HCT116 (cell line): Measurements from ENCODE around the gene LMNTD1. TPM values are rescaled to one million over a fixed set of nuclear protein-coding genes. Genes with fewer than 3 reads are reported as not detected.

Experiments
- ATAC-seq: fragments of 200-7000 bp; cut with Tn5 transposase; 2 replicates; pipeline ENCODE4 v1.9.1; 2020; ENCODE audit warnings: mild to moderate bottlenecking, moderate library complexity
- BruUV-seq: library from RNA; stranded (reverse); fragments of 400-500 nt; replicated peaks from 2 replicates; lab custom pipeline; 2021; lab: Mats Ljungman, UMichigan
- CTCF ChIA-PET: fragments of 300-600 bp; sonication (Branson Sonifier 250); formaldehyde crosslinking; loops from one replicate; lab custom pipeline; 2021; ENCODE audit warnings: antibody characterized with exemption; lab: Charles Lee
- POLR2A ChIA-PET: fragments of 300-600, 350-600 bp; sonication (Branson Sonifier 250); formaldehyde crosslinking; loops from one replicate; lab custom pipeline; 2021; ENCODE audit warnings: antibody characterized with exemption; lab: Charles Lee
- RAD21 ChIA-PET, 2 experiments: fragments of 300-600 bp; sonication (Branson Sonifier 250); formaldehyde crosslinking; loops; one replicate each; lab custom pipeline; 2023; ENCODE audit warnings: low total read pairs in 2 of 2; ENCODE audit not compliant: uncharacterized antibody in 2 of 2, unreplicated experiment in 2 of 2, low non-redundant PET in 1 of 2; lab: Charles Lee
- DNase-seq: peaks from one replicate; pipeline ENCODE4 v3.0.0-alpha.2; 2010; ENCODE audit warnings: low read depth, low spot score
- H2AFZ ChIP-seq: fragments of 200-600 bp; shearing (Covaris generic), sonication (generic); 2 replicates; pipeline ENCODE4 v1.6.1; 2017; ENCODE audit warnings: low read depth, mixed run types, mixed read lengths, antibody characterized with exemption, low read length; ENCODE audit not compliant: poor library complexity, severe bottlenecking
- H3K27ac ChIP-seq: 2 replicates; pipeline ENCODE4 v1.5.1; 2012; ENCODE audit warnings: low read depth, low read length
- H3K27me3 ChIP-seq: fragments of 200-600 bp; sonication (generic); 2 replicates; pipeline ENCODE4 v1.6.1; 2016; ENCODE audit warnings: mixed run types, low read length, mixed read lengths; ENCODE audit not compliant: insufficient read depth
- H3K36me3 ChIP-seq, 2 experiments: fragments of 200-500 bp in 1 of 2; fragments of 200-600 bp in 1 of 2; sonication (Bioruptor generic) in 1 of 2; sonication (generic) in 1 of 2; 2 replicates each; pipeline versions ENCODE4 v1.5.1 to v1.6.1; 2014 to 2016; ENCODE audit warnings: low read length in 2 of 2, inconsistent platforms in 1 of 2, mixed read lengths in 1 of 2, mixed run types in 1 of 2; ENCODE audit not compliant: insufficient read depth in 2 of 2, control insufficient read depth in 1 of 2
- H3K4me1 ChIP-seq, 2 experiments: fragments of 200-600 bp in 1 of 2; sonication (generic) in 1 of 2; 2 replicates each; pipeline versions ENCODE4 v1.5.1 to v1.6.1; 2012 to 2017; ENCODE audit warnings: low read length in 2 of 2, inconsistent platforms in 1 of 2, mild to moderate bottlenecking in 1 of 2, mixed read lengths in 1 of 2, mixed run types in 1 of 2, moderate library complexity in 1 of 2; ENCODE audit not compliant: insufficient read depth in 2 of 2, control insufficient read depth in 1 of 2
- H3K4me2 ChIP-seq: fragments of 200-600 bp; sonication (generic); 2 replicates; pipeline ENCODE4 v1.6.1; 2017; ENCODE audit warnings: mixed run types, low read length, mixed read lengths
- H3K4me3 ChIP-seq, 2 experiments: fragments of 200-600 bp in 1 of 2; sonication (generic) in 1 of 2; replicated peaks in 1 of 2; 2 replicates each; pipeline ENCODE4 v1.5.1; 2011 to 2016; ENCODE audit warnings: low read length in 2 of 2, control low read depth in 1 of 2, low read depth in 1 of 2, mild to moderate bottlenecking in 1 of 2, mixed read lengths in 1 of 2, mixed run types in 1 of 2
- H3K79me2 ChIP-seq: fragments of 200-600 bp; sonication (generic); 2 replicates; pipeline ENCODE4 v1.6.1; 2017; ENCODE audit warnings: mild to moderate bottlenecking, mixed run types, low read length, moderate library complexity, mixed read lengths; ENCODE audit not compliant: insufficient read depth
- H3K9ac ChIP-seq: fragments of 200-600 bp; sonication (generic); 2 replicates; pipeline ENCODE4 v1.6.1; 2016; ENCODE audit warnings: low read length, mixed read lengths
- H3K9me2 ChIP-seq: fragments of 200-600 bp; sonication (generic), shearing (Covaris generic); 2 replicates; pipeline ENCODE4 v1.6.1; 2017; ENCODE audit warnings: mixed run types, mild to moderate bottlenecking, moderate library complexity; ENCODE audit not compliant: insufficient read depth
- H3K9me3 ChIP-seq, 2 experiments: fragments of 200-500 bp in 1 of 2; fragments of 200-600 bp in 1 of 2; sonication (Bioruptor generic) in 1 of 2; sonication (generic) in 1 of 2; 2 replicates each; pipeline ENCODE4 v1.6.1; 2014 to 2017; ENCODE audit warnings: low read length in 2 of 2, mixed read lengths in 2 of 2, inconsistent platforms in 1 of 2, low read depth in 1 of 2, mild to moderate bottlenecking in 1 of 2, mixed run types in 1 of 2, moderate library complexity in 1 of 2; ENCODE audit not compliant: control insufficient read depth in 1 of 2, insufficient read depth in 1 of 2
- H4K20me1 ChIP-seq: fragments of 200-600 bp; sonication (generic), shearing (Covaris generic); 2 replicates; pipeline ENCODE4 v1.6.1; 2017; ENCODE audit warnings: mixed run types, mild to moderate bottlenecking, moderate library complexity; ENCODE audit not compliant: insufficient read depth
- ATF3 ChIP-seq: IDR thresholded peaks from 2 replicates; pipeline ENCODE4 v1.6.1; 2012
- CBX3 ChIP-seq: IDR thresholded peaks from 2 replicates; pipeline ENCODE4 v1.6.1; 2012; ENCODE audit warnings: low read depth
- CEBPB ChIP-seq: IDR thresholded peaks from 2 replicates; pipeline ENCODE4 v1.6.1; 2012; ENCODE audit warnings: low read depth
- CTCF ChIP-seq, 3 experiments: fragments of 200-600 bp in 1 of 3; sonication (generic) in 1 of 3; IDR thresholded peaks in 2 of 3; conservative IDR thresholded peaks in 1 of 3; 2 replicates each; pipeline ENCODE4 v1.5.1; 2012 to 2017; ENCODE audit warnings: low read depth in 2 of 3, low read length in 2 of 3, antibody characterized with exemption in 1 of 3, borderline replicate concordance in 1 of 3, control low read depth in 1 of 3, mild to moderate bottlenecking in 1 of 3, mixed read lengths in 1 of 3, mixed run types in 1 of 3, moderate library complexity in 1 of 3; ENCODE audit not compliant: insufficient read depth in 1 of 3
- ELF1 ChIP-seq: IDR thresholded peaks from 2 replicates; pipeline ENCODE4 v1.6.1; 2012; ENCODE audit warnings: low read depth, borderline replicate concordance
- EZH2 ChIP-seq: fragments of 200-600 bp; sonication (generic); IDR thresholded peaks from 2 replicates; pipeline ENCODE4 v1.6.1; 2017; ENCODE audit warnings: antibody characterized with exemption, mixed run types
- FOSL1 ChIP-seq: IDR thresholded peaks from 2 replicates; pipeline ENCODE4 v1.6.1; 2012; ENCODE audit warnings: low read depth
- JUND ChIP-seq: IDR thresholded peaks from 2 replicates; pipeline ENCODE4 v1.6.1; 2012
- POLR2A ChIP-seq: IDR thresholded peaks from 2 replicates; pipeline ENCODE4 v1.7.0; 2011; ENCODE audit warnings: borderline replicate concordance; ENCODE audit not compliant: insufficient read depth, insufficient read length; ENCODE audit errors: extremely low read depth
- POLR2AphosphoS5 ChIP-seq: IDR thresholded peaks from 2 replicates; pipeline ENCODE4 v1.6.1; 2011; ENCODE audit warnings: mild to moderate bottlenecking, low read depth, low read length, moderate library complexity
- RAD21 ChIP-seq: IDR thresholded peaks from 2 replicates; pipeline ENCODE4 v1.6.1; 2012; ENCODE audit warnings: low read depth, mild to moderate bottlenecking
- REST ChIP-seq: IDR thresholded peaks from 2 replicates; pipeline ENCODE4 v1.6.1; 2012; ENCODE audit warnings: low read depth
- SIN3A ChIP-seq: IDR thresholded peaks from 2 replicates; pipeline ENCODE4 v1.6.1; 2012; ENCODE audit warnings: low read depth
- SP1 ChIP-seq: IDR thresholded peaks from 2 replicates; pipeline ENCODE4 v1.6.1; 2012; ENCODE audit warnings: low read depth
- SRF ChIP-seq: IDR thresholded peaks from 2 replicates; pipeline ENCODE4 v1.6.1; 2012; ENCODE audit warnings: low read depth
- TCF7L2 ChIP-seq: IDR thresholded peaks from 2 replicates; pipeline ENCODE4 v1.7.0; 2011; ENCODE audit warnings: borderline replicate concordance, inconsistent platforms; ENCODE audit not compliant: insufficient read depth, insufficient read length; ENCODE audit errors: extremely low read depth
- YY1 ChIP-seq: IDR thresholded peaks from 2 replicates; pipeline ENCODE4 v1.6.1; 2011; ENCODE audit warnings: low read length, low read depth, moderate library complexity, mild to moderate bottlenecking; ENCODE audit not compliant: insufficient replicate concordance; ENCODE audit errors: extremely low read depth
- ZBTB33 ChIP-seq: IDR thresholded peaks from 2 replicates; pipeline ENCODE4 v1.6.1; 2011; ENCODE audit warnings: mild to moderate bottlenecking, low read length, moderate library complexity; ENCODE audit not compliant: insufficient replicate concordance; ENCODE audit errors: extremely low read depth
- ZNF274 ChIP-seq: fragments of 200-500 bp; sonication (Bioruptor generic); IDR thresholded peaks from 2 replicates; pipeline ENCODE4 v1.6.1; 2014; ENCODE audit warnings: mild to moderate bottlenecking, low read depth, low read length, inconsistent platforms
- intact Hi-C: fragments of 100-400 bp; cut with micrococcal nuclease; formaldehyde crosslinking; loops from 2 replicates; pipeline ENCODE4 v1.10.0; 2022
- total RNA-seq: library from RNA; stranded (reverse); gene quantifications from one replicate; pipeline ENCODE4 v1.2.1, GENCODE V29; 2021; ENCODE audit not compliant: unreplicated experiment

Gene LMNTD1
- total RNA-seq, 1 experiment from 2014 or later, result not detected

- TF ChIP-seq RAD21, result peak; percentile 39
- peak; percentile 81 for TF ChIP-seq TCF7L2
- peak; percentile 94 for TF ChIP-seq JUND
Observed at GRCh38 chr12:25458047-25458552, 95.0 kb downstream of the LMNTD1 start (continued).

- intact Hi-C loops, result no loop called here
- ChIA-PET RAD21 (no interaction called here), CTCF (no interaction called here), POLR2A (no interaction called here)
- ATAC-seq (no peak), DNase-seq (no peak)
- no peak overlapping the region for H3K4me2 ChIP-seq
- H3K79me2 ChIP-seq, result no peaks in the 10 kb centered on the region
- H3K4me1 ChIP-seq, result peaks cover 20 to 29% of the 10 kb centered on the region in 2 experiments
- no TSS peak for BruUV-seq
- no peaks in the 10 kb centered on the region for H3K27me3 ChIP-seq
- H3K36me3 ChIP-seq, result no peaks in the 10 kb centered on the region
- no peak overlapping the region for H3K4me3 ChIP-seq
- no peak for TF ChIP-seq POLR2A
- TF ChIP-seq RAD21, result no peak
- no peak for TF ChIP-seq JUND
- no peak for TF ChIP-seq ZBTB33
- TF ChIP-seq CTCF (IDR thresholded peaks at IDR 0.05 in 2 of 3, conservative IDR thresholded peaks at IDR 0.05 in 1 of 3; ENCODE audit: borderline replicate concordance in 1 of 3, insufficient read depth in 1 of 3, low read depth in 2 of 3, low read length in 2 of 3), result no peak
- no peak for TF ChIP-seq YY1
- TF ChIP-seq EZH2, result no peak
- TF ChIP-seq POLR2AphosphoS5, result no peak
- TF ChIP-seq ATF3, result no peak
- no peak for TF ChIP-seq REST
- no peak for TF ChIP-seq CEBPB
- TF ChIP-seq CBX3, result no peak
- no peak for TF ChIP-seq FOSL1
- no peak for TF ChIP-seq SP1
- TF ChIP-seq SRF, result no peak
- TF ChIP-seq ELF1, result no peak
- TF ChIP-seq SIN3A, result no peak
- no peak for TF ChIP-seq ZNF274
- no peaks in the 10 kb centered on the region for H3K9me3 ChIP-seq
- H4K20me1 ChIP-seq, result no peaks in the 10 kb centered on the region
- peak overlapping the region; percentile 1 for H2AFZ ChIP-seq
- no peak overlapping the region for H3K9ac ChIP-seq
- no peaks in the 10 kb centered on the region for H3K9me2 ChIP-seq
- no peak overlapping the region for H3K27ac ChIP-seq
Observed at GRCh38 chr12:25456474-25456873, 96.6 kb downstream of the LMNTD1 start.
